Measurements from ENCODE around the gene NHS. TPM values are rescaled to one million over a fixed set of nuclear protein-coding genes. Genes with fewer than 3 reads are reported as not detected.

NHS gene
- total RNA-seq, 1 donor from 2014 or later = 0.13 TPM

DNA sequence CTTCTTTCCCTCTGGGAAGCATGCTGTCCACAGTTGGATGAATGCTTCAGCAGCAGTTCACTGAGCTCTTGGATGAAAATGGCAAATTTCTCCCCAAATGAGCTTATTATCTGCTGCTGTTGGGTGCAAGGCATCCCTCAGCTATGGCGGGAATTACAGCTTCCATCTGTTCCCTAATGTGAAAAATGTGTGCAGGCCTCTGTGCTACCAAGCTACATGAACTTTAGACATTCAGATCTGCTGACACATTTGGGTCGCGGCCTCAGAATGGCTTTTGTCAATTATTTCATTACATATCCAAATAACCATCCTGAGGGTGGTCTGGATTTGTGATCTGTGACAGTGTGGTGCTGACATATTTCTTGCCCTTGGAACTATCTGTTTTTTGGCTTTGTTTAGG is 242.8 kb downstream of the NHS start:
- no peak for DNase-seq (ENCODE audit: low read depth in 2 of 2)

DNA sequence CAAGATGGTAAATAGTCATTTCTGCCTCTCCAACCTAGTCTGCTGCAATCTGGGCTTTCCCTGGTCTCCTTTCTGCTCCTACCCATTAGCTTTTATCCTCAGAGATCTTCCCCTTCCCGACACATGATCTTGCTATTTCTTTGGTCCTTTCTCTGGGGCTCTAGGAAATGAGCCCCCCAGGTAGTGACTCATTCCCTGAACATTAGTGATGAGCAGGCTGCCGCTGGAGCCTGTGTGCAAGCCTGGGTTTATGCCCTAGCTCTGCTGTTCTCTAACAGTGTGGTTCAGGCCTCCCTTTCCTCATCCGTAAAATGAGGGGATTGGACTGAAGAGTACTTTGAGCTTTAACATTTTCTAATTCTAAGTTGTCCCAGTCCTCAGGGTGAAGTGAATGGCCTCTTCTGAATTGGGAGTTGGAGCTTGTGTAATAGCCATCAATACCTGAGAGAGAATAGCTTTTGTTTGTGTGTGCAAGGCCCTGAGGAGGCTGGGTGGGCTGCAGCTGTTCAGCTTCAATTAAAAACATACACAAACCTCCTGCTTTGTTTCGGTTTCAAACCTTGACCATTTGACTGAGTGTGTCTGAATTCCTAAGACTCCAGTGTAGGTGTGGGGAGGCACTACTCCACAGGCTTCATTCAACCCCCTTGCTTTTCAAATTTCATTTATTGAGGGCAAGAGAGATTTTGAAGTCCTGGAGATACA is 246.7 kb downstream of the NHS start:
- no peak for DNase-seq (ENCODE audit: low read depth in 2 of 2)

DNA sequence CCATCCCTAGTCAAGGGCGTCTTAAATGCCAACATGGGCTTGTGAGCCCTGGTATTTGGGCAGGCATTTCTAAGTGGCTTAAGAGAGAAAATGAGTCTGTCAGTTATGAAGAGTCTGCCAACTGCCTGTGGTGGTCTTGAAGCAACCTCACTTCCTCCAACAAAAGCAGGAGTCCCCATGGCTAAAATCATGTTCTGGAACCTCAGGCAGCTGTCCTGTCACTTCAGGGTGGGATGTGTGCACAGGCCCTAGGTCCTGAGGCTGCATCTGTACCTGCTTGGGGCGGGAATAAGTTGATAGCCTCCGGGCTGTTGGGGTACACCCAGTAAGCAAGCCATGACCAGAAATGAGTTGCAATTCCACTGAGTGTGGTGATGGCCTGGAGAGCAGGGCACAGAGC is 247.3 kb downstream of the NHS start:
- no peak for DNase-seq (ENCODE audit: low read depth in 2 of 2)

DNA sequence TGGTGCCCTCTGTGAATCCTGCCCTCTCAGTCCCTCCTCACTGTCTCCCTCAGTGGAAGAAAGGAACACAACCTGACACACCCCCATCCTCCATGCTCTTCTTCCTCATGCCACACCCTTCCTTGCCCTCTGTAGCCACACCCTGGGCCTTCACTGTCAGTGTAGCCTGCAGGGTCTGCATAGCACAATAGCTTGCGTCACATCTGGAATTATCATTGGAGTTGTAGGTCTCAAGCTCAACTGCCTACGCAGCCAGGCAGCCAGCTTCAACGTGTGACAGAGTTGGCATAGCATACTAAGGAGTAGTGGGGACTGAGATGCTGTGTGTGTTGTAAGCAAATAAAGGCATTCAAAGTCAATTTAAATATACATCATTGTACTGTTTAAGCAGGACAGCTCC is 248.8 kb downstream of the NHS start:
- DNase-seq (ENCODE audit: low read depth in 2 of 2) = no peak

DNA sequence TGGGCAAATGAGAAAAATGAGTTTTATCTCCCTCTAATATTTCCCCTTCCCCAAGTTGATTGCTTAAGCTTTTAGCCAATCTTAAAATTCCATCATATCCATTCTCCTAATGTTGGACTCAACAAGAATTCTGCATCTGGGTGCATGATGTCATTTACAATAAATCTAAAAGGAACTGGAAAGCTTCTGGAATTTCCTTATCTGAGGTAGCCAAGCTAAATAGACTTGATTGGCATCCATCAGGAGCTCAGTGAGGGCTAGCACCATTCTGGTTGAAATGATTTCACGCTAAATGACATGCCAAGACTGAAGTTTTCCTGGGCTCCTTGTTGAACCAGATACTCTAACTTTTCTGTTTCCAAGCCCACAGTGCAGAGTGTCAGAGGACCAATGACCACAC is 252.0 kb downstream of the NHS start:
- DNase-seq (ENCODE audit: low read depth in 2 of 2) = peak in 1 of 2 donors; percentile 64

- DNase-seq (ENCODE audit: low read depth in 2 of 2) = peak in 1 of 2 donors; percentile 64
Observed at GRCh38 chrX:17628976-17629375, 254.0 kb downstream of the NHS start.

DNA sequence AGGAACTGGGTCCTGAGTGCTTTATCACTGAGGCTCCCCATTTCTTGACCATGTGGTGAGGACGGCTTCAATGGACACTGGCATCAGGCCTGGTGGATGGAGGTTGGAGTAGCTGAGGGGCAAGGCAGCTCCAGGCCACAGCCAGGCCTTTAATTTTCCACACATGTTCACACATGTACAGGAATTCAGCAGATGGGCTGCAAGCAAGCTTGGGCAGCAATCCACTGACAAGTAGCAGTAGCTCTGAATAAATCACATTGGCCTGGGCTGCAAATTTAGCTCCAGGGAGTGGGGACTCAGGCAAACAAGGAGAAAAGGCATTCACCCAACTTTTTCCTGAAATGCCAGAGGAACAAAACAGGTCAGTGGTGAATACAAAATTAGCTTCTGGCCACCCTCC is 254.5 kb downstream of the NHS start:
- no peak for DNase-seq (ENCODE audit: low read depth in 2 of 2)

DNA sequence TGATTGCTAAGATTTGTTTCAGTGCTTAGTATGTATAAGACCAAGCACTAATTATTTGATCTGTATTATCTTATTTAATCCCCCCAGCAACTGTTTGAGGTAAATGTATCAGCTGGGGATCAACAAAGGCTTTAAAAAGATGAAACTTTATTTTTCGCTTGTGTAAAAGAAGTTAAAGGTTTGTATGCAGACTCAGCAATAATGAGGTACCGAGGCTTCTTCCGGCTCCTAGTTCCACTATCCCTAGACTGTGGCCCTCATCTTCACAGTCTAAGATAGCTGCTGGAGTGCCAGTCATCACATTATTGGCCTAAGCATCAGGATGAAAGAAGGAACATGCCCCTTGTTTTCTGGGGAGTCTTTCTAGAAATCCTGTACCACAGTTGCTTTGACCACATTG is 256.6 kb downstream of the NHS start:
- DNase-seq (ENCODE audit: low read depth in 2 of 2) = no peak

DNA sequence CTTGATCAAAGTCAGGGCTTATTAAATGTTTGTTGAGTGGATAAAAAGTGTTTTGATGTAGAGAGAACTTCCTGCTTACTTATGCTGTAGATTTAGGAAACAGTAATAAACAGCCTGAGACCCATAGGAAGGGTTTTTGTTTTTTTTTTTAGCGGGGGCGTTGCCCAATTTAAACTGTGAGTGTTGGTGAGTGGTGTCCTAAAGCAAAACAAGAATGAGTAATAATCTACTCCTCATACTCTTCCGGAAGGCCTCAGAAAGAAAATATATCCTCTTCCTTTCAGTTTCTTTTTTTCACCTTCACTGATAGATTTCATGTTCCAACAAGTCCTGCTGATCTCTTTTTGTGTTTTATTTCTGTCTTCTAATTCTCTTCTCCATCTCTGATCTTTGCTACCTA is 257.9 kb downstream of the NHS start:
- peak in 1 of 2 donors; percentile 35 for DNase-seq (ENCODE audit: low read depth in 2 of 2)

- peak in 1 of 2 donors; percentile 40 for DNase-seq (ENCODE audit: low read depth in 2 of 2)
Observed at GRCh38 chrX:17633546-17633945, 258.5 kb downstream of the NHS start.

GRCh38 chrX:17634542-17635207 is 259.7 kb downstream of the NHS start:
- DNase-seq (ENCODE audit: low read depth in 2 of 2) = no peak

DNA sequence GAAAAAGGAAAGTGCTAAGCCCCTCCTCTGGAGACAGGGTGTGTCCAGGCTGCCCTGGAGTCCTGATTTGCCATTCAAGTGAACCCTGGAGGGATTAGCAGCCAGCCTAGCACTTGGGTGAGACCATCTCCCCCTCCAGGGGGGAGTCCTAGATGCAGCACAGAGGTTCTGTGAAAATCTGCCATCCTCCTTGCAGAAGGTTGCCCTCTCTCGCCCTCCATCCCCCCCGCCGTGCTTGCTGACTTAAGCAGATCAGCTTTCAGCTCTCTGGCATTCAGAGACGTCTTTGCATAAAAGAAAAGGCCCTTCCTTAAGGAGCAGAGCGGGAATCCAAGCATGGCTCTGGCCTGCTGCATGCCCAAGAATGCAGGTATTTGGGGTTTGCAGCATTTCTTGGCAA is 260.2 kb downstream of the NHS start:
- DNase-seq (ENCODE audit: low read depth in 2 of 2) = no peak

DNA sequence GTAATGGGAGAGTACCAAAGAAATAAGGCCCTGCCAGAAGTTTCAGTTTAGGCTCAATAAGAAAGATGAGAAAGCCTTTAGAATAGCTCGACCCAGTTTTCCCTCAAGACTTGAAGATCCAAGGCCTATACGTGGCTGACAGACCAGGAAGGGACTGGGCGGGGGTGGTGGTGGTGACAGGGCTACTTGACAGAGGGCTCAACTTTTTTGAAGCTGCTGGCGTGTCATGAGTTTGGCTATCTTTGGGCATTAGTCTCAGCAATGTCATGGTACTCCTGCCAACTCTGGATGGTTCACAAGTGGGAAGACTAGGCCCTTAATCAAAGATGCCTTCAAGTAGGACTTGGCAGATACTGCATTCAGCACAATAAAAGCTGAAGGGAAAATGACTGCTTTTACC is 262.2 kb downstream of the NHS start:
- no peak for DNase-seq (ENCODE audit: low read depth in 2 of 2)

- no peak for DNase-seq (ENCODE audit: low read depth in 2 of 2)
Observed at GRCh38 chrX:17638731-17639130, 263.7 kb downstream of the NHS start.

DNA sequence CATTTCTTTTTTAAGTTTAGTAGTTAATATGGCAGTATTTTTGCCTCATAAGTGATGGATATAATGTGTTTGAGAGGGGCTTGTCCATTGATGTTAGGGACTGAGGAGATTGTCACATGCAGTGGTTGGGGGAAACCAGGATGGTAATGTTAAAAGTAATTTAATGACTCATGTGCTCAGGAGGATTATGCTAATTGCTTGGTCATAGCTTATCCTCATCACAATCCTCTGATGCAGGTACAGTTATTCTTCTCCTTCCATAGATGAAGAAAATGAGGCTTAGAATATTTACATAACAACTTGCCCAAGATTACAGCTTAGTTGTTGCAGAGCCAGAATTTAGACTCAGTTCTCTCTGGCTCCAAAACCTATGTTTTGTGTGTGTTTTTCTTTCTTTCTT is 267.9 kb downstream of the NHS start:
- no peak for DNase-seq (ENCODE audit: low read depth in 2 of 2)

DNA sequence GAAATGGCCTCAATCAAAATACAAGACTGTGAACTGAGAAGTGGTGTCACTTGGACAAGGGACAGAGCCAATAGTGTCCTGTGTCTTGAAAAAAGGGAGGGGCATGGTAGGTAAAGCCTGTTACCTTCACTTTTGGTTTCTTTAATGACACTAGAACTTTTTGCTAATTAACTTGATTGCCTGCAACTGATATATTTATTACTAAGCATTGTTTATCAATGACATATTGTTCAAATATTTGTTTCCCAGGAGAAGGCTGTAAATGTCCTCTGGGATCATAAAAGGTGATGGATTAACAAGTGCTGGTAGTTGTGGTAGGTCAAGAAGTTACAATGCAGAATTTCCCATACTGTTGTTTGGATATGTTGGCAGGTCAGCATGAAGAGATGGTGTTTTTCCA is 268.5 kb downstream of the NHS start:
- DNase-seq (ENCODE audit: low read depth in 2 of 2) = no peak

- no peak for DNase-seq (ENCODE audit: low read depth in 2 of 2)
Observed at GRCh38 chrX:17644001-17644400, 269.0 kb downstream of the NHS start.

- no peak for DNase-seq (ENCODE audit: low read depth in 2 of 2)
Observed at GRCh38 chrX:17654116-17654515, 279.1 kb downstream of the NHS start.

- DNase-seq (ENCODE audit: low read depth in 2 of 2) = peak in 1 of 2 donors; percentile 1
Observed at GRCh38 chrX:17655211-17656034, 280.4 kb downstream of the NHS start.

DNA sequence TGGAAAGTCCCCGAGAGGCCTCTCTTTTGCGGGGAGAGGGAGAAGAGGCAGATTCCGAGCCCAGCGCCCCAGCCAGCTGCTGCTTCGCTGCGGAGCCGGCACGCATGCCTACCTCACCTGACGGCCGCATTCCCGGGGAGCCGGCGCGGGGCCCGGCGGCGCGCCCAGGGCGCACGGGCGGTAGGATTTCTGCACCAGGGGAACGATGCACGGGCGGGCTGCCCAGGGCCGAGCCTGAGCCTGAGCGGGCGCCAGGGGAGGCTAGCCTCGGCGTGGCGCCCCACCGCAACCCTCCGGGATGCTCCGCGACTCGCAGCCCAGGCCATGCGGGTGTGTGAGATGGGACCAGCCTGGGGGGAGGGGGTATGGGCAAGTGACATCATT is 281.0 kb downstream of the NHS start:
- no peak for DNase-seq (ENCODE audit: low read depth in 2 of 2)

- no peak for DNase-seq (ENCODE audit: low read depth in 2 of 2)
Observed at GRCh38 chrX:17656556-17656955, 281.6 kb downstream of the NHS start.

GRCh38 chrX:17662391-17662790 is 287.4 kb downstream of the NHS start:
- DNase-seq (ENCODE audit: low read depth in 2 of 2) = no peak

GRCh38 chrX:17668929-17669328 is 293.9 kb downstream of the NHS start:
- DNase-seq (ENCODE audit: low read depth in 2 of 2) = no peak
